ENCODE results near the gene PRKCI.
A peak's percentile ranks its signal among the peaks of the same experiment; 100 is the strongest.
"Not testable (repeated sequence)": the region's sequence is repeated elsewhere in the genome, so short reads cannot be mapped to it uniquely, and the experiment has no call there.

Gene PRKCI

DNA sequence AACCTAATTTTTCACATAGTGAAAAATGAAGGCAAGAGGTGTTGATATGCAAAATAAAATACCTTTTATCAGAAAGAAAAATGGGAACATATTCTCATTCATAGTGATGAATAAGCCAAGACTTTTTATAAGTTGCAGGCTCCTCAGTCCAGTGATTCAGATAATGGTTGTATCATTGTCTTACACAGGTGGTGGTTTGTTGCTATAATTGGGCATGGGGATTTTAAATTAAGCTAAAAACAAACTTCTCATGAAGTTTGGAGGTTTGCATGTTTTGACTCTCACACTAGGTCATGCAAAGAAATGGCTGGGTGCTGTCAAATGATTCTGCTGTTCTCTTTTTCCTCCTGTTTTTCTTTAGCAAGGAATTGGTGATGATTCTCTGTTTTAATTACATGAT lies 74.5 kb downstream of the PRKCI start:
- ATAC-seq (no peak), DNase-seq (no peak)

DNA sequence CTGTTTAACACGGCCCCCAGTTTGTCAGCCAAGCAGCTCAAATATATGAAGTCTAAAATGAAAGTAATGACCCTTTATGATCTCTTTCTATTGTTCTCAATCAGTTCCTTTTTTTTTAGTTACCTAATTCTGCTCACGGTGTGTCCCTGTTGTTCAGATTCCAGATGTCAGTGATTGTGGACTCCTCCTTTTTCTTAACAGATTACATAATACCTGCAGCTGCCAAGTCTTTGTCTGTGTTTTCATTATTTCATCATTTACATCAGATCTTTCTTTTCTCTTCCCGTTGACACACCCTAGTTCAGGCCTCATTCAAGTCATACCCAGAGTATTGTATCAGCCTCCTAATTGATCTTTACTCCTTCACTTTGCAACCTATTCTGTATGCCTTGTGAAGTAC lies 79.2 kb downstream of the PRKCI start:
- no peak for ATAC-seq
- DNase-seq = no peak

DNA sequence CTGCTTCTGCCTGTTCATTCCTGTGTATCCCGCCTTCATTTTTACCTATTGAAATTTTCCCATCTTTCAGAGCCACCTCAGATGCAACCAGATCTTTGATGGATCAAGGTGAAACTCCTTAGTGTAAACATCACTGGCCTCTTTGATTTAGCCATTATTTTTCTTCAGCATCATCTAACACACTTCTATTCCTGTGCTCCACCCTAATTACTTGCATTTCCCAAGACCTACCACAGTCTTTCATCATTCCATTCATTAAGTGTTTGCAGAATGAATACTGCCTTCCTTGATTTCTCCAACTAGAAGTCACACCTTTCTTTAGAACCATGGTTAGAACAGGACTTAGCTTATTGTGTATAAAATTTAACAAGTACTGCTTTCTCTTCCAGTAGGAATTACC lies 79.8 kb downstream of the PRKCI start:
- DNase-seq (no peak), ATAC-seq (no peak)

DNA sequence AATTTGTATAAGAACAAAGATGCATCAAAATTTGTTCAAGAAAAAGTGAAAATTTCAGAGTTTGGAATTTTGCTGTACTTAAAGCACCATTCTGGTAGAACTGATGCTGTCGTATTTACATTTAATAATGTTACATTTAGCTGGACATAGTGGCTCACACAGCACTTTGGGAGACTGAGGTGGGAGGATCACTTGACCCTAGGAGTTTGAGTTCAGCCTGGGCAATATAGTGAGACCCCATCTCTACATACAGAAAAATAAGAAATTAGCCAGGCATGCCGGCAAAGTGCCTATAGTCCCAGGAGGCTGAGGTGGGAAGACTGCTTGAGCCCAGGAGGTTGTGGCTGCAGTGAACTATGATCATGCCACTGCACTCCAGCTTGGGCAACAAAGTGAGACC lies 83.8 kb downstream of the PRKCI start:
- ATAC-seq = no peak

DNA sequence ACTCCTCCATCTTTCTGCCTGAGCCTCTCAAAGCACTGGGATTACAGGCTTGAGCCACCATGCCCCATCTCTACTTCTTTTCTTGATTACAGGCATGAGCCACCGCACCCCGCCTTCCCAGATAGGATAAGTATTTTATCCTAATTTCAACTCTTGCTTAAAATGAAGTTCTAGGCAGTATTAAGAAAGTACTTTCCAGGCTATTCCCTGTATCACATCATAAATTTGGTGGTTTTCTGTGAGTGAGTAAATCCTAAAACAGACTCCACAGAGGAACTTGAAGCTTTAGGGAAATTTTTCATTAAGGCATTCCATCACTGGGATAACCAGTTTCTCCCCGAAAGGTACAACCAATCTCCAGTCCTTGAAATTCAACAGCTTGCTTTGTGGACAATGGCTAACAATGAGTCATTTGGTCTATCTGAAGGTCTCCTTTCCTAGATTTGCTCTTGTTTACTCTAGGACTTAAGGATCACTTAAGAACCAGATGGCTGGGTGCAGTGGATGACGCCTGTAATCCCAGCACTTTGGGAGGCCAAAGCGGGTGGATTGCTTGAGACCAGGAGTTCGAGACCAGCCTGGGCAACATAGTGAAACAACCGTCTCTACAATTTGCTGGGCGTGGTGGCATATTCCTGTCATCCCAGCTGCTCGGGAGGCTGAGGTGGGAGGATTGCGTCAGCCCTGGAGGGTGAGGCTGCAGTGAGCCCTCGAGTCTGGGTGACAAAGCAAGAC lies 85.6 kb downstream of the PRKCI start:
- DNase-seq (no peak), ATAC-seq (no peak)

More for the DNA sequence above, 83.8 kb downstream of the PRKCI start:
- DNase-seq = no peak

GRCh38 chr3:170309046-170309445 lies 86.8 kb downstream of the PRKCI start:
- DNase-seq (no peak), ATAC-seq (no peak)

DNA sequence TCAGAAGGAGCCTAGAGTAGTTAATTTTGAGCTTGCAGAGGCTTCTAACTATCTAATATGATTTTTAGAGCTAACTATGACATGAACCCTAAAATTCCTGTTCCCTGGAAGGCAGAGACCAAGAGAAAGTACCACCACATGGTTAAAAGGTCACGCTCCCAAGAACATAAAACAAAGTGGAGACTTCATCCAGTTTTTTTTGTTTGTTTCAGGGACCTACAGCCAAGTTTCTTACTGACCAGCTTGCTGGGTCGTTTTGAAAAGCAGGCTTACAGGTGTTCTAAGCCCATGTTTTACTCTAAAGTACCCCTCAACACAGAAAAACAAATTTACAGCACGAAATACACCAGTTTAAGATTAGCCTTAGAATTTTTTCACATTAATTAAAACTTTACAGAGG lies 95.7 kb downstream of the PRKCI start:
- no peak for DNase-seq
- ATAC-seq = no peak

GRCh38 chr3:170320461-170321121 lies 98.4 kb downstream of the PRKCI start:
- no peak for DNase-seq

DNA sequence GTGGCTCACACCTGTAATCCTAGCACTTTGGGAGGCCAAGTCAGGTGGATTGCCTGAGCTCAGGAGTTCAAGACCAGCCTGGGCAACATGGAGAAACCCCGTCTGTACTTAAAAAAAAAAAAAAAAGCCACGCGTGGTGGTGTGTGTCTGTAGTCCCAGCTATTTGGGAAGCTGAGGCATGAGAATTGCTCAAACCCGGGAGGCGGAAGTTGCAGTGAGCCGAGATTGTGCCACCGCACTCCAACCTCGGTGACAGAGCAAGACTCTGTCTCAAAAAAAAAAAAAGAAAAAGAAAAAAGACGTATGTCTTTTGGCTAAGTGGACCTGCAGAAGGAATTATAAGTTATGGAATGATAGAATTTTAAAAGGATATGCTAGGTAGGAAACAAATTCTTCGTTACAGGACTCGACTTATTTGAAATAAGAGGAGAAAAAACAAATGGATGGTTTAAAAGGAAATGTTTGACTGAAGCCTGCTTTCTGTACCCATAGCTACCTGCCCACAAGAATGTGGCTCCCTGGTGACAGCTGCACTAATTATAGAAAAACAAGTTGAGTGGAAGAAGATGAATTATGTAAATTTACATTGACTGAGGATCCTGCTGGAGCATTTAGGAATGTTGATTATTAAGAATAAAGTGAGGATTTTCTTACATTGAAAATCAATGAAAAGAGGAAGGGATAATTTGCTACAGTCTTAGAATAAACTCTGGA lies 99.3 kb downstream of the PRKCI start:
- ATAC-seq (no peak), DNase-seq (no peak)

More at GRCh38 chr3:170320461-170321121, 98.4 kb downstream of the PRKCI start:
- ATAC-seq = no peak

GRCh38 chr3:170322566-170323269 lies 100.5 kb downstream of the PRKCI start:
- ATAC-seq = no peak
- DNase-seq = no peak

GRCh38 chr3:170323331-170323730 lies 101.1 kb downstream of the PRKCI start:
- no peak for ATAC-seq
- DNase-seq = no peak

DNA sequence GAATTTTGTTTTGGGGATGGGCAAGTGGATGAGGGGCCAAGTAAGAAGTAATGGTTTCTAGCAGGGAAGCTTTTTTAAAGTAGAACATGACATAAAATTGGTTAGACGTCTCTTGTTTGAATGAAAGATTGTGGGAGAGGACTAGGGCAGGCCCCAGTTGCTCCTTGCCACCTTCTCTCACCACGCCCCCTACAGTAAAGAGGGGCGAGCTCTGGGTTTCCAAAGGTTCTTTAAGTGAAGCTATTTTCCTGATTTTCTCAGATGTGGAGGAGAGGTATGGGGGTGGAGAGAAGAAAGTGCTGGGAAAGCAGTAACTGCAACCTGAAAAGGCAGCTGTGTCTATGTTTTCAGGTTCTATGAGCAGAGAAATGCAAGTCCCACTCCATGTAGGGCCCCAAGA lies 102.7 kb downstream of the PRKCI start:
- DNase-seq (no peak), ATAC-seq (no peak)

GRCh38 chr3:170327040-170327808 lies 105.0 kb downstream of the PRKCI start:
- DNase-seq (no peak), ATAC-seq (peak; percentile 32)

DNA sequence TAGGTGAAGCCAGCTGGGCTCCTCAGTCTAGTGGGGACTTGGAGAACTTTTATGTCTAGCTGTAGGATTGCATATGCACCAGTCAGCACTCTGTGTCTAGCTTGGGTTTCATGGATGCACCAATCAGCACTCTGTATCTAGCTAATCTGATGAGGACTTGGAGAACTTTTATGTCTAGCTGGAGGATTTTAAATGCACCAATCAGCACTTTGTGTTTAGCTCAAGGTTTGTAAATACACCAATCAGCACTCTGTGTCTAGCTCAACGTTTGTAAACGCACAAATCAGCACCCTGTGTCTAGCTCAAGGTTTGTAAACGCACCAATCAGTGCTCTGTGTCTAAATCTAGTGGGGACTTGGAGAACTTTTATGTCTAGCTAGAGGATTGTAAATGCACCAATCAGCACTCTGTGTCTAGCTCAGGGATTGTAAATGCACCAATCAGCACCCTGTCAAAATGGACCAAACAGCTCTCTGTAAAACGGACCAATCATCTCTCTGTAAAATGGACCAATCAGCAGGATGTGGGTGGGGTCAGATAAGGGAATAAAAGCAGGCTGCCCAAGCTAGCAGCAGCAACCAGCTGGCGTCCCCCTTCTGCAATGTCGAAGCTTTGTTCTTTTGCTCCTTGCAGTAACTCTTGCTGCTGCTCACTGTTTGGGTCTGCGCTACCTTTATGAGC lies 105.8 kb downstream of the PRKCI start:
- DNase-seq, ATAC-seq: not testable (repeated sequence)

DNA sequence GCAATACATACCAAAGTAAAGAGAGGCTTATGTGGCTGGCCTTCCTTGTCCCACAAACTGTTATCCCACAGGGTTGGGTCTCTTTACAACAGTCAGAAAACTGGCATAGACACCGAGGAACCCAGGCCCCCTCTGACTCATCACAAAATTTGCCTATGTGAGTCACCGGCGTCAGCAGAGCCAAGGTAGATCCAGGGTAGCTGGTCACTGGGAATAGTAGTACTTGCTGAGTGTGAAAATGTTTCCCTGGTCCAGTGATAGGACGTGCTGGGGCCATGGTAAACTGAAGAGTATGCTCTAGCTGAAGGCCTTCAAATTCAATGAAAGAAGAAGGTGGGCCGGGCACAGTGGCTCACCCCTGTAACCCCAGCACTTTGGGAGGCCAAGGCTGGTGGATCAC lies 108.1 kb downstream of the PRKCI start:
- DNase-seq = no peak

GRCh38 chr3:170331143-170331542 lies 108.9 kb downstream of the PRKCI start:
- no peak for ATAC-seq
- no peak for DNase-seq

More for the DNA sequence above, 108.1 kb downstream of the PRKCI start:
- ATAC-seq = peak; percentile 68

DNA sequence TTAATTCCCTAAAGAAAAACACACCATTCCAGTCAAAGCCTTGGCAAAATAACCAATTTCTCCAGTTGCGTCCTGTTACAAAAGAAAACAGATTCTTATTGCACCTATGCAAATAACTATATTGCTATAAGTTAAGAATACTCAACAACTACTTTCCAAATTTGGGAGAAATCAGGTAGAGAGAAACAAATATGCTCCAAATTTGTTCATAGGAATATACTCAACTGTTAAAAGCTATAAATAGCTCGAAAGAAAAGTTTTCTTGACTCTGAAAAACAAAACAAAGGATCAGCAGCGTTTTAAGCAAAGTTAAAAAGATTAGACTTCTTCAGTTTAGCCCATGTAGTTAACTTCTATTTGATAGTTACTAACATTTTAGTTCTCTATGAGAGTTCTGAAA lies 115.2 kb downstream of the PRKCI start:
- no peak for ATAC-seq
- no peak for DNase-seq

GRCh38 chr3:170338690-170339340 lies 116.6 kb downstream of the PRKCI start:
- ATAC-seq (no peak), DNase-seq (no peak)

GRCh38 chr3:170342273-170342672 lies 120.0 kb downstream of the PRKCI start:
- ATAC-seq, DNase-seq: not testable (repeated sequence)

GRCh38 chr3:170343859-170344258 lies 121.6 kb downstream of the PRKCI start:
- not testable (repeated sequence) for ATAC-seq, DNase-seq

DNA sequence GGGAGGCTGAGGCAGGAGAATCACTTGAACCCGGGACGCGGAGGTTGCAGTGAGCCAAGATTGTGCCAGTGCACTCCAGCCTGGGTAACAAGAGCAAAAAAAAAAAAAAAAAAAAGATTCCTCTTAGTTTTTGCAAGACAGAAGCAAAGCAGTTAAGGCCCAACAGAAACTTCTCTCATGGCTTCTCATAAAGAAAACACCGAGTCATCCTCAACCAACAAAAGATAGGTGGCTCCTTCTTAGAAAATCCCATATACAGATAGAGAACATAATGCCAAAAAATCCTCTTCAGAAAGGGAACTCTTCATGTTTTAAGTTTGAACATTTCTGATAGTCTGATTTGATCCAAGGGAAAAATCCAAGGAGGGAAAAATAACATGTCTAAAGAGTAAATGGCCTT lies 122.7 kb downstream of the PRKCI start:
- DNase-seq (no peak), ATAC-seq (no peak)

Data from stimulated activated naive CD8-positive, alpha-beta T cell treated with anti-CD3 and anti-CD28 coated beads, Interleukin-15, Interleukin-2, amounts not matched to agents 100 U/mL and 50 U/mL, for 24 hours (primary cell).